DMS 273 (cell line): ENCODE data around the gene TFEB.

Experiments
- DNase-seq: peaks from one replicate; lab custom pipeline; 2025; ENCODE audit not compliant: unreplicated experiment; lab: John Stamatoyannopoulos, UW

The TFEB gene

GRCh38 chr6:41677124-41677921, 58.1 kb downstream of the TFEB start:
- no peak for DNase-seq

GRCh38 chr6:41676431-41676830, 59.0 kb downstream of the TFEB start:
- no peak for DNase-seq

GRCh38 chr6:41675992-41676391, 59.4 kb downstream of the TFEB start:
- no peak for DNase-seq

- DNase-seq, result peak; percentile 96
These were observed 60.1 kb downstream of the TFEB start for GRCh38 chr6:41675176-41675775.

- DNase-seq, result no peak
These were observed 61.0 kb downstream of the TFEB start for GRCh38 chr6:41674231-41675000.

GRCh38 chr6:41673704-41674000, 61.8 kb downstream of the TFEB start:
- DNase-seq, result peak; percentile 84

GRCh38 chr6:41672816-41673703, 62.3 kb downstream of the TFEB start:
- no peak for DNase-seq

- DNase-seq, result no peak
These were observed 63.4 kb downstream of the TFEB start for GRCh38 chr6:41672016-41672415.

- no peak for DNase-seq
These were observed 64.0 kb downstream of the TFEB start for GRCh38 chr6:41671376-41671775.

GRCh38 chr6:41670703-41671360, 64.6 kb downstream of the TFEB start:
- peak; percentile 86 for DNase-seq

GRCh38 chr6:41668968-41669367, 66.4 kb downstream of the TFEB start:
- DNase-seq, result no peak

- no peak for DNase-seq
These were observed 68.2 kb downstream of the TFEB start for GRCh38 chr6:41667195-41667594.

- DNase-seq, result no peak
These were observed 71.1 kb downstream of the TFEB start for GRCh38 chr6:41664271-41664670.

- no peak for DNase-seq
These were observed 71.8 kb downstream of the TFEB start for GRCh38 chr6:41663568-41663967.

GRCh38 chr6:41659935-41660334, 75.5 kb downstream of the TFEB start:
- no peak for DNase-seq

GRCh38 chr6:41658636-41659035, 76.8 kb downstream of the TFEB start:
- DNase-seq, result no peak

- no peak for DNase-seq
These were observed 78.0 kb downstream of the TFEB start for GRCh38 chr6:41657131-41658094.

- no peak for DNase-seq
These were observed 79.3 kb downstream of the TFEB start for GRCh38 chr6:41656002-41656691.

GRCh38 chr6:41655646-41656001, 79.8 kb downstream of the TFEB start:
- DNase-seq, result no peak
